SU-DHL-6 (cell line): ENCODE data around the gene ARSD.

Experiments used
- H2AFZ ChIP-seq: fragments of 200-600 bp; sonication (generic); 2 replicates; pipeline ENCODE4 v1.6.1; 2014; ENCODE audit warnings: low read depth, mild to moderate bottlenecking, moderate library complexity, mixed read lengths, antibody characterized with exemption, low read length; ENCODE audit not compliant: severe bottlenecking
- H3F3A ChIP-seq: fragments of 200-600 bp; shearing (Covaris generic); 2 replicates; pipeline ENCODE4 v1.6.0; 2016; ENCODE audit warnings: antibody characterized with exemption, mild to moderate bottlenecking; ENCODE audit not compliant: insufficient read depth
- H3K27ac ChIP-seq: fragments of 200-600 bp; sonication (generic); 2 replicates; pipeline ENCODE4 v1.5.1; 2016; ENCODE audit warnings: low read depth, mild to moderate bottlenecking, low read length, moderate library complexity, mixed read lengths
- H3K27me3 ChIP-seq: fragments of 200-600 bp; sonication (generic), shearing (Covaris generic); 2 replicates; pipeline ENCODE4 v1.6.0; 2014; ENCODE audit warnings: mild to moderate bottlenecking, low read length
- H3K36me3 ChIP-seq: fragments of 200-600 bp; sonication (generic); 2 replicates; pipeline ENCODE4 v1.6.1; 2014; ENCODE audit warnings: mild to moderate bottlenecking, low read length, mixed read lengths
- H3K4me2 ChIP-seq: fragments of 300-600, 200-600 bp; shearing (Covaris generic), sonication (generic); 2 replicates; pipeline ENCODE4 v1.6.0; 2014; ENCODE audit warnings: low read length, low read depth, mild to moderate bottlenecking; ENCODE audit not compliant: poor library complexity, severe bottlenecking
- H3K4me3 ChIP-seq: fragments of 200-600 bp; sonication (generic); 2 replicates; pipeline ENCODE4 v1.5.1; 2014; ENCODE audit warnings: antibody characterized with exemption, low read length, mild to moderate bottlenecking, mixed read lengths; ENCODE audit not compliant: insufficient read depth, poor library complexity, severe bottlenecking
- H3K79me2 ChIP-seq: fragments of 200-600 bp; sonication (generic); 2 replicates; pipeline ENCODE4 v1.6.1; 2014; ENCODE audit warnings: mild to moderate bottlenecking, low read length, moderate library complexity; ENCODE audit not compliant: insufficient read depth
- H3K9ac ChIP-seq: fragments of 200-600 bp; sonication (generic); 2 replicates; pipeline ENCODE4 v1.7.0; 2014; ENCODE audit warnings: mild to moderate bottlenecking, low read length
- H3K9me2 ChIP-seq: fragments of 200-600 bp; sonication (generic); replicated peaks from 2 replicates; pipeline ENCODE4 v1.6.1; 2014; ENCODE audit warnings: low read length; ENCODE audit not compliant: insufficient read depth
- H3K9me3 ChIP-seq: fragments of 200-600 bp; sonication (generic); 2 replicates; pipeline ENCODE4 v1.6.1; 2014; ENCODE audit warnings: low read length, mixed read lengths; ENCODE audit not compliant: insufficient read depth
- H4K20me1 ChIP-seq: fragments of 200-600 bp; sonication (generic); 2 replicates; pipeline ENCODE4 v1.6.1; 2014; ENCODE audit warnings: low read depth, mild to moderate bottlenecking, antibody characterized with exemption, low read length, moderate library complexity, mixed read lengths
- CTCF ChIP-seq: fragments of 200-600 bp; sonication (generic); IDR thresholded peaks from one replicate; pipeline ENCODE4 v1.5.1; 2017; ENCODE audit warnings: antibody characterized with exemption, mild to moderate bottlenecking, low read length, moderate library complexity; ENCODE audit not compliant: insufficient read depth, poor library complexity, severe bottlenecking
- EZH2phosphoT487 ChIP-seq: fragments of 200-600 bp; sonication (generic), shearing (Covaris generic); conservative IDR thresholded peaks from 2 replicates; pipeline ENCODE4 v1.6.1; 2018; ENCODE audit warnings: mild to moderate bottlenecking, antibody characterized with exemption, low read length, moderate library complexity, mixed read lengths

ARSD gene

GRCh38 chrX:2889045-2889605 is 40.0 kb downstream of the ARSD start:
- H3K27me3 ChIP-seq = no peaks in the 10 kb centered on the region
- no peaks in the 10 kb centered on the region for H3K9me3 ChIP-seq
- H2AFZ ChIP-seq = no peak overlapping the region
- no peaks in the 10 kb centered on the region for H4K20me1 ChIP-seq
- H3K79me2 ChIP-seq = no peaks in the 10 kb centered on the region
- TF ChIP-seq EZH2phosphoT487 (no peak), CTCF (no peak)
- H3K9me2 ChIP-seq = no peaks in the 10 kb centered on the region
- H3K4me3 ChIP-seq = no peak overlapping the region
- H3K9ac ChIP-seq = no peak overlapping the region
- H3F3A ChIP-seq = no peaks in the 10 kb centered on the region
- no peaks in the 10 kb centered on the region for H3K36me3 ChIP-seq
- no peak overlapping the region for H3K27ac ChIP-seq
- H3K4me2 ChIP-seq = no peak overlapping the region

GRCh38 chrX:2888309-2888708 is 40.8 kb downstream of the ARSD start:
- H3K27ac ChIP-seq = no peak overlapping the region
- H3K36me3 ChIP-seq = no peaks in the 10 kb centered on the region
- no peaks in the 10 kb centered on the region for H3K9me2 ChIP-seq
- H3K27me3 ChIP-seq = no peaks in the 10 kb centered on the region
- H3K9me3 ChIP-seq = no peaks in the 10 kb centered on the region
- H3K4me2 ChIP-seq = no peak overlapping the region
- no peak for TF ChIP-seq CTCF
- no peak for TF ChIP-seq EZH2phosphoT487
- H4K20me1 ChIP-seq = no peaks in the 10 kb centered on the region
- H2AFZ ChIP-seq = no peak overlapping the region
- H3K79me2 ChIP-seq = no peaks in the 10 kb centered on the region
- H3K9ac ChIP-seq = no peak overlapping the region
- no peak overlapping the region for H3K4me3 ChIP-seq
- no peaks in the 10 kb centered on the region for H3F3A ChIP-seq

GRCh38 chrX:2883770-2884169 is 45.4 kb downstream of the ARSD start:
- no peak overlapping the region for H2AFZ ChIP-seq

More at GRCh38 chrX:2883770-2884169, 45.4 kb downstream of the ARSD start:
- H3K9me3 ChIP-seq = no peaks in the 10 kb centered on the region
- TF ChIP-seq EZH2phosphoT487 (no peak), CTCF (no peak)
- no peak overlapping the region for H3K9ac ChIP-seq
- no peak overlapping the region for H3K4me2 ChIP-seq
- H3K27me3 ChIP-seq = no peaks in the 10 kb centered on the region
- no peaks in the 10 kb centered on the region for H3F3A ChIP-seq
- no peaks in the 10 kb centered on the region for H3K9me2 ChIP-seq
- H3K27ac ChIP-seq = no peak overlapping the region
- H3K79me2 ChIP-seq = no peaks in the 10 kb centered on the region
- no peaks in the 10 kb centered on the region for H4K20me1 ChIP-seq
- no peak overlapping the region for H3K4me3 ChIP-seq
- H3K36me3 ChIP-seq = no peaks in the 10 kb centered on the region
